ENCODE results near the gene VSIR.
A peak's percentile ranks its signal among the peaks of the same experiment; 100 is the strongest.

VSIR gene

DNA sequence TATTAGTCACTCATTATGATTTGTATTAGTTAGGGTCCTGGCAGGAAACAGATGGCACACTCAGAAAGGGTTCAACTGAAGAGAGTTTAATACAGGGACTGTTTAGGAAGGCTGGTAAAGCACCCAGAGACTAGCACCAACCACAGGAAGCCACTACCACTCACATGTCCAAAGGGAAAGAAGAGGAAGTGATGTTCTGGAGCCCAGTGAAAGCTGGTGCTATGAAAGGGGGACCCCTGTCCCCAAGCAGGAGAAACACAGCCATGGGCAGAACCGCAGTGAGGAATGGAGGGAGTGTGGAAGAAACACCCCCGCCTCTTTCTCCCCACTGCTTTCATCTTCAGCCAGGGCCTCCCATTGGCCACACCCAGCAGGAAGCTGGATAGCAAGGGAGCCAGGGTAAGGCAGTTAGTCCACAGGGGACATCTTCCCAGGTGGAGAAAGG, 3.2 kb upstream of the VSIR start:
- ATAC-seq (ENCODE audit: low read depth) (no peak), DNase-seq (ENCODE audit: low spot score) (no peak)
- Histone ChIP-seq H3K27ac (ENCODE audit: poor library complexity, severe bottlenecking) (no peak overlapping the region), H3K4me3 (ENCODE audit: severe bottlenecking) (no peak overlapping the region), H3K4me1 (ENCODE audit: insufficient read depth, poor library complexity, severe bottlenecking) (peaks cover 19% of the 10 kb centered on the region), H3K9me3 (ENCODE audit: severe bottlenecking) (no peaks in the 10 kb centered on the region), H3K36me3 (ENCODE audit: low read depth) (no peaks in the 10 kb centered on the region), H3K27me3 (ENCODE audit: insufficient read depth, poor library complexity, severe bottlenecking) (no peaks in the 10 kb centered on the region)
- TF ChIP-seq, protein P1, sequence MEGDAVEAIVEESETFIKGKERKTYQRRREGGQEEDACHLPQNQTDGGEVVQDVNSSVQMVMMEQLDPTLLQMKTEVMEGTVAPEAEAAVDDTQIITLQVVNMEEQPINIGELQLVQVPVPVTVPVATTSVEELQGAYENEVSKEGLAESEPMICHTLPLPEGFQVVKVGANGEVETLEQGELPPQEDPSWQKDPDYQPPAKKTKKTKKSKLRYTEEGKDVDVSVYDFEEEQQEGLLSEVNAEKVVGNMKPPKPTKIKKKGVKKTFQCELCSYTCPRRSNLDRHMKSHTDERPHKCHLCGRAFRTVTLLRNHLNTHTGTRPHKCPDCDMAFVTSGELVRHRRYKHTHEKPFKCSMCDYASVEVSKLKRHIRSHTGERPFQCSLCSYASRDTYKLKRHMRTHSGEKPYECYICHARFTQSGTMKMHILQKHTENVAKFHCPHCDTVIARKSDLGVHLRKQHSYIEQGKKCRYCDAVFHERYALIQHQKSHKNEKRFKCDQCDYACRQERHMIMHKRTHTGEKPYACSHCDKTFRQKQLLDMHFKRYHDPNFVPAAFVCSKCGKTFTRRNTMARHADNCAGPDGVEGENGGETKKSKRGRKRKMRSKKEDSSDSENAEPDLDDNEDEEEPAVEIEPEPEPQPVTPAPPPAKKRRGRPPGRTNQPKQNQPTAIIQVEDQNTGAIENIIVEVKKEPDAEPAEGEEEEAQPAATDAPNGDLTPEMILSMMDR (IDR thresholded peaks at IDR 0.05; ENCODE audit: poor library complexity, severe bottlenecking), result no peak

- Histone ChIP-seq H3K27ac (ENCODE audit: poor library complexity, severe bottlenecking) (no peak overlapping the region), H3K9me3 (ENCODE audit: severe bottlenecking) (no peaks in the 10 kb centered on the region), H3K27me3 (ENCODE audit: insufficient read depth, poor library complexity, severe bottlenecking) (no peaks in the 10 kb centered on the region), H3K36me3 (ENCODE audit: low read depth) (no peaks in the 10 kb centered on the region), H3K4me1 (ENCODE audit: insufficient read depth, poor library complexity, severe bottlenecking) (peaks cover 19% of the 10 kb centered on the region), H3K4me3 (ENCODE audit: severe bottlenecking) (no peak overlapping the region)
- DNase-seq (ENCODE audit: low spot score), result no peak
- TF ChIP-seq, protein P1 (IDR thresholded peaks at IDR 0.05; ENCODE audit: poor library complexity, severe bottlenecking), result no peak
- ATAC-seq (ENCODE audit: low read depth), result no peak
These were observed 1.8 kb upstream of the VSIR start for GRCh38 chr10:71774916-71775702.

DNA sequence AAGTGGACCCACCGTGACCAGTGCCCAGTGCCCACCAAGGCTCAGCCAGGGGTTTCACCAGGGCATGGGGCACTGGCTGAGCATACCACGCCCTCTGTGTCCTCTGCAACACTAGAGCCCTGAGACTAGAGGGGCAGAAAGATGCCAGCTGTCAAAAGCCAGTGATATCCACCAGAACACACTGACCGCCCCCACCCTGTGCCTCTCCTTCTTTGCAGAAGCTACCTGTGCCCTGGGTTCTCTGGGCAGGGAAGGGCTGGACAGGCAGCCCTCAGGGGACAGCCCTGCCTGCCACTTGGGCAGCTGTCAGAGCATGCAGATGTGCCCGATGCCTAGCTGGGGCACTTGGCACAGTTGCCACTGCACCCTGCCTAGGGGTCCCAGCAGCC, 494 bp downstream of the VSIR start:
- Histone ChIP-seq H3K27me3 (ENCODE audit: insufficient read depth, poor library complexity, severe bottlenecking) (no peaks in the 10 kb centered on the region), H3K27ac (ENCODE audit: poor library complexity, severe bottlenecking) (peak overlapping the region; percentile 27), H3K36me3 (ENCODE audit: low read depth) (no peaks in the 10 kb centered on the region), H3K4me3 (ENCODE audit: severe bottlenecking) (peak overlapping the region; percentile 36), H3K4me1 (ENCODE audit: insufficient read depth, poor library complexity, severe bottlenecking) (peaks cover 38% of the 10 kb centered on the region), H3K9me3 (ENCODE audit: severe bottlenecking) (no peaks in the 10 kb centered on the region)
- TF ChIP-seq, protein P1 (IDR thresholded peaks at IDR 0.05; ENCODE audit: poor library complexity, severe bottlenecking), result no peak
- ATAC-seq (ENCODE audit: low read depth) (peak; percentile 1; the same call in 2 of the 3 replicates), DNase-seq (ENCODE audit: low spot score) (no peak)

GRCh38 chr10:71771821-71772617, 1.3 kb downstream of the VSIR start:
- Histone ChIP-seq H3K9me3 (ENCODE audit: severe bottlenecking) (no peaks in the 10 kb centered on the region), H3K27ac (ENCODE audit: poor library complexity, severe bottlenecking) (peak overlapping the region; percentile 27), H3K4me1 (ENCODE audit: insufficient read depth, poor library complexity, severe bottlenecking) (peaks cover 46% of the 10 kb centered on the region), H3K36me3 (ENCODE audit: low read depth) (no peaks in the 10 kb centered on the region), H3K27me3 (ENCODE audit: insufficient read depth, poor library complexity, severe bottlenecking) (no peaks in the 10 kb centered on the region), H3K4me3 (ENCODE audit: severe bottlenecking) (no peak overlapping the region)
- DNase-seq (ENCODE audit: low spot score) (no peak), ATAC-seq (ENCODE audit: low read depth) (0 out of 3 replicates have a peak, but pooled peaks have one; percentile 3)
- TF ChIP-seq, protein P1 (IDR thresholded peaks at IDR 0.05; ENCODE audit: poor library complexity, severe bottlenecking), result no peak
